ENCODE data around the gene CBLN3. TPM values are rescaled to one million over a fixed set of nuclear protein-coding genes. Genes with fewer than 3 reads are reported as not detected.

CBLN3 gene
- total and polyA plus RNA-seq, 2 donors (not counting 1 experiment from before 2014, with no cell fraction given), result 2.7 to 5.3 TPM

DNA sequence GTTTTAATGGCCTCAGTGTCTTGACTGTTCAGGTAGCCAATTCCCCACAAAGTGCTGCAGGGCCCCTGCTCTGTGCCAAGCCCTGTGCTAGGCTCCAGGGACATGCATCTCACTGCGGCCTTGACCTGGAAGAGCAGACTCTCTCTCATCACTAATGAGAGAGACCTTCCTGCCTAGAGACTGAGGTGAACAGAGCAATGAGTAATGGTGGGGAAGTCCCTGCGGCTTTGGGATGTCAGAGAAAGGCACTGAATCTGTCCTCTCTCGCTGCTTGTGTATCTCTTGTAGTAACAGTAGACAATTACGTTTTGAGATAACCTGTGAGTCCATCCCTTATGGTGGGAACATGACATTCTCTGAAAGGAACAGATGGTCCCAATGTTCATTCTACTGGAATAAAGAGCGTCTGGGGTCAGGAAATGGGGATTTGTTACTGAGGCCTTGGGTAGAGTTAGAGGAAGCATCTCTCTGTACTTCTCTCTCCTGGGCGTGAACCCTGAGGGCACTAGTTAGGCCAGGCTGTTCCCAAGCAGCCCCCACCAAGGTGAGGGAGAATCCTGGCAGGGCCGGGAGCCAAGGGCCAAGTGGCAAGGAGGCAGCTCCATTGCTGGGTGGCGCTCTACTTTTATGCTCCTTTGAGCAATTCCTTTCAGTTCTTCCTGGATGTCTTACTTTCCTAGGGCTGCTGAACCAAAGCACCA is 48.0 kb downstream of the CBLN3 start:
- H4K20me1 ChIP-seq (ENCODE audit: control insufficient read depth, extremely low read depth, insufficient read depth, low read length), result no peaks in the 10 kb centered on the region
- no peak overlapping the region for H2AFZ ChIP-seq (ENCODE audit: low read length)
- H3K79me2 ChIP-seq (ENCODE audit: control insufficient read depth, insufficient read depth, low read length), result no peaks in the 10 kb centered on the region
- no peak overlapping the region for H3K4me3 ChIP-seq (replicated peaks in 1 of 4; ENCODE audit: control extremely low read depth in 1 of 4, insufficient read depth in 1 of 4, low read depth in 3 of 4, low read length in 4 of 4)
- no peak for TF ChIP-seq EZH2 (IDR thresholded peaks at IDR 0.05; ENCODE audit: low read length, missing control alignments)
- TF ChIP-seq, protein P1, sequence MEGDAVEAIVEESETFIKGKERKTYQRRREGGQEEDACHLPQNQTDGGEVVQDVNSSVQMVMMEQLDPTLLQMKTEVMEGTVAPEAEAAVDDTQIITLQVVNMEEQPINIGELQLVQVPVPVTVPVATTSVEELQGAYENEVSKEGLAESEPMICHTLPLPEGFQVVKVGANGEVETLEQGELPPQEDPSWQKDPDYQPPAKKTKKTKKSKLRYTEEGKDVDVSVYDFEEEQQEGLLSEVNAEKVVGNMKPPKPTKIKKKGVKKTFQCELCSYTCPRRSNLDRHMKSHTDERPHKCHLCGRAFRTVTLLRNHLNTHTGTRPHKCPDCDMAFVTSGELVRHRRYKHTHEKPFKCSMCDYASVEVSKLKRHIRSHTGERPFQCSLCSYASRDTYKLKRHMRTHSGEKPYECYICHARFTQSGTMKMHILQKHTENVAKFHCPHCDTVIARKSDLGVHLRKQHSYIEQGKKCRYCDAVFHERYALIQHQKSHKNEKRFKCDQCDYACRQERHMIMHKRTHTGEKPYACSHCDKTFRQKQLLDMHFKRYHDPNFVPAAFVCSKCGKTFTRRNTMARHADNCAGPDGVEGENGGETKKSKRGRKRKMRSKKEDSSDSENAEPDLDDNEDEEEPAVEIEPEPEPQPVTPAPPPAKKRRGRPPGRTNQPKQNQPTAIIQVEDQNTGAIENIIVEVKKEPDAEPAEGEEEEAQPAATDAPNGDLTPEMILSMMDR (conservative IDR thresholded peaks at IDR 0.05 in 1 of 2, IDR thresholded peaks at IDR 0.05 in 1 of 2; ENCODE audit: low read depth in 1 of 2, low read length in 2 of 2), result no peak
- H3K9me3 ChIP-seq (ENCODE audit: control insufficient read depth, insufficient read depth, low read depth, low read length), result no peaks in the 10 kb centered on the region
- H3K4me1 ChIP-seq (ENCODE audit: control insufficient read depth, extremely low read depth, insufficient read depth, low read length), result no peaks in the 10 kb centered on the region
- no peak overlapping the region for H3K27ac ChIP-seq (ENCODE audit: insufficient read depth, low read length)
- no peaks in the 10 kb centered on the region for H3K27me3 ChIP-seq (ENCODE audit: control insufficient read depth, insufficient read depth, low read length)
- no peak overlapping the region for H3K4me2 ChIP-seq (ENCODE audit: extremely low read depth, insufficient read depth, low read length)
- no peak overlapping the region for H3K9ac ChIP-seq (ENCODE audit: insufficient read depth, low read length)
- peaks cover 14% of the 10 kb centered on the region for H3K36me3 ChIP-seq (ENCODE audit: control insufficient read depth, insufficient read depth, low read length)
- DNase-seq (ENCODE audit: low read depth in 2 of 2), result no peak

DNA sequence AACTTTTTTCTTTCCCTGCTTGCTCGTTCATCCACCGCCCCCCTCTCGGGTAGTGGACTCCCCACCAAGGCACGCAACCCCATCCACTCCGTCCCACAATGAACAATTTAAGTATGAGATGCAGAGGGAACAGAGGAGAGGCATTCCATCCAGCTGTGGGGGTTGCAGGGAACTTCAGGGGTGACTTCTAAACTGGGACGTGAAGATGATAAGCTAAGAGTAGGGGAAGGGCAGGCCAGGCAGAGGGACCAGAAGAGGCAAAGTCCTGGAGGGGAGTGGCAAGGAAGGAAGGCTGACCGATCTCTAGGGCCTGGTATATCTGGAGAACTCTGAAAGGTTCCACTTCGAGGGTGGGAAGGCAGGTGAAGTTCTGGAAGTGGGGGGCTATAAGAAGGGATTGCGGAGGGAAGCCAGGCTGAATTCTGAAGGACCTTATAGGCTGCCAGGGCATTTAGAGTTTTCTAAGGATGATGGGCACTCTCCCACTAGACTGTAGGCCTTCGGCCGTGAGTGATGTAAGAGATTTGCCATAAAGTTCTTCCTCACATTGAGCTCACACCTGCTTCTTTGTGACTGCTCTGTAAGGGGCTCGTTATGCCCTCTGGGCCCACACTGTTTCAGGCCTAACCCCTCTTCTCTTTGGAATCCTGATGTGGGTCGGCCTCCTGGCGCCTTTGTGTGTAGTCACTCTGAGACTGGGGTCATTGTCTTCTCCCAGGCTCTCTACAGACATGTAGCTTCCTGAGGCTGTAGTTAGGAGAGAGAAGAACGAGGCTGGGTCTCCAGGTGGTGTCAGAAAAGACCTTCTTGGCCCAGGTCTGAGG is 49.3 kb downstream of the CBLN3 start:
- Histone ChIP-seq H3K4me2 (ENCODE audit: extremely low read depth, insufficient read depth, low read length) (no peak overlapping the region), H3K79me2 (ENCODE audit: control insufficient read depth, insufficient read depth, low read length) (no peaks in the 10 kb centered on the region), H3K9ac (ENCODE audit: insufficient read depth, low read length) (no peak overlapping the region), H2AFZ (ENCODE audit: low read length) (no peak overlapping the region), H3K36me3 (ENCODE audit: control insufficient read depth, insufficient read depth, low read length) (peaks cover 23% of the 10 kb centered on the region), H3K4me3 (replicated peaks in 1 of 4; ENCODE audit: control extremely low read depth in 1 of 4, insufficient read depth in 1 of 4, low read depth in 3 of 4, low read length in 4 of 4) (no peak overlapping the region), H3K4me1 (ENCODE audit: control insufficient read depth, extremely low read depth, insufficient read depth, low read length) (no peaks in the 10 kb centered on the region), H3K27me3 (ENCODE audit: control insufficient read depth, insufficient read depth, low read length) (no peaks in the 10 kb centered on the region), H3K27ac (ENCODE audit: insufficient read depth, low read length) (no peak overlapping the region), H4K20me1 (ENCODE audit: control insufficient read depth, extremely low read depth, insufficient read depth, low read length) (no peaks in the 10 kb centered on the region), H3K9me3 (ENCODE audit: control insufficient read depth, insufficient read depth, low read depth, low read length) (no peaks in the 10 kb centered on the region)
- no peak for TF ChIP-seq EZH2 (IDR thresholded peaks at IDR 0.05; ENCODE audit: low read length, missing control alignments)
- TF ChIP-seq, protein P1 (conservative IDR thresholded peaks at IDR 0.05 in 1 of 2, IDR thresholded peaks at IDR 0.05 in 1 of 2; ENCODE audit: low read depth in 1 of 2, low read length in 2 of 2), result no peak
- no peak for DNase-seq (ENCODE audit: low read depth in 2 of 2)

All from fibroblast of lung (primary cell).